ENCODE results near the gene MYO7A. TPM values are rescaled to one million over a fixed set of nuclear protein-coding genes. Genes with fewer than 3 reads are reported as not detected.

Gene MYO7A
- total RNA-seq, 8 experiments from 2014 or later: 0.71 to 23.1 (median 5.8) TPM

GRCh38 chr11:77108436-77108835, 19.6 kb upstream of the MYO7A start:
- 71 to 100% (median 90%) methylated on average over 1 to 6 of the region's 9 CpGs; no CpG with 5 or more reads in 1 of the 10 experiments for WGBS, 10 experiments
- H3K4me1 ChIP-seq (replicated peaks in 1 of 2): peaks cover 0 to 2% of the 10 kb centered on the region in 2 donors
- no peak for ATAC-seq (replicated peaks in 6 of 8)
- H3K27ac ChIP-seq: no peak overlapping the region
- in situ Hi-C loops (cut with MboI; ENCODE audit: low pct_unique_long_range_greater_than_20kb in 2 of 9, low sequenced_read_pairs in 9 of 9, unreplicated experiment in 9 of 9): loop anchor here in 1 of 9 experiments (10.0 kb wide), 1 partner anchor 54 kb away; no protein-coding TSS in a partner anchor
- H3K4me3 ChIP-seq: no peak overlapping the region

GRCh38 chr11:77109236-77110019, 18.6 kb upstream of the MYO7A start:
- WGBS, 10 experiments: 0 to 95% (median 90%) methylated on average over 1 to 4 of the region's 11 CpGs; no CpG with 5 or more reads in 3 of the 10 experiments
- peak in 1 of 8 experiments; percentile 36 for ATAC-seq (replicated peaks in 6 of 8)
- H3K4me1 ChIP-seq (replicated peaks in 1 of 2): peaks cover 0 to 2% of the 10 kb centered on the region in 2 donors
- no peak overlapping the region for H3K4me3 ChIP-seq
- in situ Hi-C loops (cut with MboI; ENCODE audit: low pct_unique_long_range_greater_than_20kb in 2 of 9, low sequenced_read_pairs in 9 of 9, unreplicated experiment in 9 of 9): loop anchor here in 1 of 9 experiments (10.0 kb wide), 1 partner anchor 55 kb away; no protein-coding TSS in a partner anchor
- H3K27ac ChIP-seq: no peak overlapping the region

GRCh38 chr11:77110836-77111235, 17.2 kb upstream of the MYO7A start:
- no peak overlapping the region for H3K4me3 ChIP-seq
- 89 to 100% (median 100%) methylated on average over 1 to 5 of the region's 6 CpGs; no CpG with 5 or more reads in 6 of the 10 experiments for WGBS, 10 experiments
- H3K4me1 ChIP-seq (replicated peaks in 1 of 2): peaks cover 0 to 2% of the 10 kb centered on the region in 2 donors
- in situ Hi-C loops (cut with MboI; ENCODE audit: low pct_unique_long_range_greater_than_20kb in 2 of 9, low sequenced_read_pairs in 9 of 9, unreplicated experiment in 9 of 9): no loop called here
- H3K27ac ChIP-seq: no peak overlapping the region
- no peak for ATAC-seq (replicated peaks in 6 of 8)

- ATAC-seq (replicated peaks in 6 of 8): peak in 1 of 8 experiments; percentile 12
- WGBS, 10 experiments: 25 to 100% (median 89%) methylated on average over 1 to 3 of the region's 3 CpGs; no CpG with 5 or more reads in 4 of the 10 experiments
- Histone ChIP-seq H3K4me1 (replicated peaks in 1 of 2) (peaks cover 0 to 2% of the 10 kb centered on the region in 2 donors), H3K27ac (no peak overlapping the region), H3K4me3 (no peak overlapping the region)
- in situ Hi-C loops (cut with MboI; ENCODE audit: low pct_unique_long_range_greater_than_20kb in 2 of 9, low sequenced_read_pairs in 9 of 9, unreplicated experiment in 9 of 9): no loop called here
Measured at GRCh38 chr11:77111277-77111676, 16.8 kb upstream of the MYO7A start.

GRCh38 chr11:77111946-77112345, 16.1 kb upstream of the MYO7A start:
- Histone ChIP-seq H3K4me3 (no peak overlapping the region), H3K27ac (no peak overlapping the region), H3K4me1 (replicated peaks in 1 of 2) (peaks cover 1 to 4% of the 10 kb centered on the region in 2 donors)
- WGBS, 10 experiments: 73 to 100% (median 100%) methylated on average over 1 to 2 of the region's 6 CpGs; no CpG with 5 or more reads in 5 of the 10 experiments
- no peak for ATAC-seq (replicated peaks in 6 of 8)
- in situ Hi-C loops (cut with MboI; ENCODE audit: low pct_unique_long_range_greater_than_20kb in 2 of 9, low sequenced_read_pairs in 9 of 9, unreplicated experiment in 9 of 9): no loop called here

GRCh38 chr11:77112641-77113381, 15.2 kb upstream of the MYO7A start:
- no peak overlapping the region for H3K27ac ChIP-seq
- WGBS, 10 experiments: 90 to 100% (median 98%) methylated on average over 1 to 4 of the region's 20 CpGs; no CpG with 5 or more reads in 6 of the 10 experiments
- H3K4me1 ChIP-seq (replicated peaks in 1 of 2): peaks cover 5 to 12% of the 10 kb centered on the region in 2 donors
- in situ Hi-C loops (cut with MboI; ENCODE audit: low pct_unique_long_range_greater_than_20kb in 2 of 9, low sequenced_read_pairs in 9 of 9, unreplicated experiment in 9 of 9): no loop called here
- no peak overlapping the region for H3K4me3 ChIP-seq
- peak in 3 of 8 experiments; percentile 4 to 45 (median 25) for ATAC-seq (replicated peaks in 6 of 8)

- peaks cover 5 to 13% of the 10 kb centered on the region in 2 donors for H3K4me1 ChIP-seq (replicated peaks in 1 of 2)
- no peak overlapping the region for H3K4me3 ChIP-seq
- no peak overlapping the region for H3K27ac ChIP-seq
- 17 to 100% (median 53%) methylated on average over 1 to 3 of the region's 8 CpGs; no CpG with 5 or more reads in 3 of the 10 experiments for WGBS, 10 experiments
- in situ Hi-C loops (cut with MboI; ENCODE audit: low pct_unique_long_range_greater_than_20kb in 2 of 9, low sequenced_read_pairs in 9 of 9, unreplicated experiment in 9 of 9): no loop called here
- ATAC-seq (replicated peaks in 6 of 8): peak in 3 of 8 experiments; percentile 9 to 38 (median 12)
Measured at GRCh38 chr11:77113382-77114088, 14.5 kb upstream of the MYO7A start.

GRCh38 chr11:77114089-77114463, 14.0 kb upstream of the MYO7A start:
- H3K4me3 ChIP-seq: no peak overlapping the region
- H3K4me1 ChIP-seq (replicated peaks in 1 of 2): peaks cover 5 to 13% of the 10 kb centered on the region in 2 donors
- ATAC-seq (replicated peaks in 6 of 8): no peak
- in situ Hi-C loops (cut with MboI; ENCODE audit: low pct_unique_long_range_greater_than_20kb in 2 of 9, low sequenced_read_pairs in 9 of 9, unreplicated experiment in 9 of 9): no loop called here
- H3K27ac ChIP-seq: no peak overlapping the region
- WGBS, 10 experiments: 84 to 100% (median 95%) methylated on average over 3 to 7 of the region's 13 CpGs; no CpG with 5 or more reads in 6 of the 10 experiments

- H3K4me3 ChIP-seq: no peak overlapping the region
- no peak overlapping the region for H3K27ac ChIP-seq
- H3K4me1 ChIP-seq (replicated peaks in 1 of 2): peaks cover 5 to 11% of the 10 kb centered on the region in 2 donors
- in situ Hi-C loops (cut with MboI; ENCODE audit: low pct_unique_long_range_greater_than_20kb in 2 of 9, low sequenced_read_pairs in 9 of 9, unreplicated experiment in 9 of 9): no loop called here
- peak in 2 of 8 experiments; percentile 12 to 57 for ATAC-seq (replicated peaks in 6 of 8)
- 80 to 100% (median 93%) methylated on average over 1 to 13 of the region's 16 CpGs; no CpG with 5 or more reads in 6 of the 10 experiments for WGBS, 10 experiments
Measured at GRCh38 chr11:77115181-77115611, 12.8 kb upstream of the MYO7A start.

- Histone ChIP-seq H3K4me3 (no peak overlapping the region), H3K4me1 (replicated peaks in 1 of 2) (peaks cover 5 to 11% of the 10 kb centered on the region in 2 donors), H3K27ac (no peak overlapping the region)
- WGBS, 10 experiments: no CpG with 5 or more reads among the region's 15 CpGs
- in situ Hi-C loops (cut with MboI; ENCODE audit: low pct_unique_long_range_greater_than_20kb in 2 of 9, low sequenced_read_pairs in 9 of 9, unreplicated experiment in 9 of 9): no loop called here
- ATAC-seq (replicated peaks in 6 of 8): no peak
Measured at GRCh38 chr11:77115956-77116355, 12.1 kb upstream of the MYO7A start.

- WGBS, 10 experiments: 40 to 50% (median 45%) methylated on average over 2 to 6 of the region's 7 CpGs; no CpG with 5 or more reads in 7 of the 10 experiments
Measured at GRCh38 chr11:77117492-77117891, 10.6 kb upstream of the MYO7A start.

GRCh38 chr11:77118086-77118485, 10.0 kb upstream of the MYO7A start:
- WGBS, 10 experiments: no CpG with 5 or more reads among the region's 17 CpGs

More at GRCh38 chr11:77117492-77117891, 10.6 kb upstream of the MYO7A start:
- peak in 5 of 8 experiments; percentile 57 to 88 (median 60) for ATAC-seq (replicated peaks in 6 of 8)
- Histone ChIP-seq H3K4me3 (no peak overlapping the region), H3K27ac (no peak overlapping the region), H3K4me1 (replicated peaks in 1 of 2) (peaks cover 5 to 11% of the 10 kb centered on the region in 2 donors)
- in situ Hi-C loops (cut with MboI; ENCODE audit: low pct_unique_long_range_greater_than_20kb in 2 of 9, low sequenced_read_pairs in 9 of 9, unreplicated experiment in 9 of 9): no loop called here

More at GRCh38 chr11:77118086-77118485, 10.0 kb upstream of the MYO7A start:
- Histone ChIP-seq H3K4me3 (no peak overlapping the region), H3K27ac (no peak overlapping the region), H3K4me1 (replicated peaks in 1 of 2) (peaks cover 5 to 11% of the 10 kb centered on the region in 2 donors)
- in situ Hi-C loops (cut with MboI; ENCODE audit: low pct_unique_long_range_greater_than_20kb in 2 of 9, low sequenced_read_pairs in 9 of 9, unreplicated experiment in 9 of 9): no loop called here
- no peak for ATAC-seq (replicated peaks in 6 of 8)

Data from motor neuron (in vitro differentiated cells).